Prostate gland (tissue), 2 donors: ENCODE measurements around the gene RXRB.

Experiments used
- POLR2AphosphoS5 ChIP-seq: sonication (generic); formaldehyde crosslinking; IDR thresholded peaks from one replicate; pipeline ENCODE4 v1.6.1; 2017; ENCODE audit warnings: antibody characterized with exemption
- TF ChIP-seq, protein P1 (sequence below), 4 experiments: fragments of 200-600 bp in 2 of 4; fragments of 450-650 bp in 2 of 4; sonication (generic) in 2 of 4; IDR thresholded peaks; 1 replicate in 3 of 4; 2 replicates in 1 of 4; pipeline ENCODE4 v1.5.1; 2016 to 2019; ENCODE audit warnings: antibody characterized with exemption in 4 of 4, mild to moderate bottlenecking in 2 of 4, moderate library complexity in 2 of 4

DNA sequence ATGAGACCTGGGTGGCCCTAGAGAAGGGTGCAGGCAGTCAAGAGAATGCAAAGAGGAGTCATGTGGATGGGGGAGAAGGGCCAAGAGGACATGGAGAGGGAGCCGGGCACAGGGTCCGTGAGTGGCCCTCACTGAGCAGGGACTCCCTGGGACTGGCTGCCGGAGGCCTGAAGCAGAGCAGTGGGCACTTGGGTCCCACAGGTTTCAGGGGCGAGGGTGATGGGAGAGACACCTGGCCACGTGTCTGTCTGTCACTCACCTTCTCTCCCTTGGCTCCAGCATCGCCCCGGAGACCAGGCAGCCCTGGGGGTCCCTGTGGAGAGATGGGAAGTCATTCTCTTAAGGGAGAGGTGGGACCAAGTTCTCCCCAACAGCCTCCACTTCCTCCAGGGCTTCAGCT, 33.7 kb downstream of the RXRB start:
- TF ChIP-seq POLR2AphosphoS5, result no peak
- TF ChIP-seq, protein P1, sequence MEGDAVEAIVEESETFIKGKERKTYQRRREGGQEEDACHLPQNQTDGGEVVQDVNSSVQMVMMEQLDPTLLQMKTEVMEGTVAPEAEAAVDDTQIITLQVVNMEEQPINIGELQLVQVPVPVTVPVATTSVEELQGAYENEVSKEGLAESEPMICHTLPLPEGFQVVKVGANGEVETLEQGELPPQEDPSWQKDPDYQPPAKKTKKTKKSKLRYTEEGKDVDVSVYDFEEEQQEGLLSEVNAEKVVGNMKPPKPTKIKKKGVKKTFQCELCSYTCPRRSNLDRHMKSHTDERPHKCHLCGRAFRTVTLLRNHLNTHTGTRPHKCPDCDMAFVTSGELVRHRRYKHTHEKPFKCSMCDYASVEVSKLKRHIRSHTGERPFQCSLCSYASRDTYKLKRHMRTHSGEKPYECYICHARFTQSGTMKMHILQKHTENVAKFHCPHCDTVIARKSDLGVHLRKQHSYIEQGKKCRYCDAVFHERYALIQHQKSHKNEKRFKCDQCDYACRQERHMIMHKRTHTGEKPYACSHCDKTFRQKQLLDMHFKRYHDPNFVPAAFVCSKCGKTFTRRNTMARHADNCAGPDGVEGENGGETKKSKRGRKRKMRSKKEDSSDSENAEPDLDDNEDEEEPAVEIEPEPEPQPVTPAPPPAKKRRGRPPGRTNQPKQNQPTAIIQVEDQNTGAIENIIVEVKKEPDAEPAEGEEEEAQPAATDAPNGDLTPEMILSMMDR (IDR thresholded peaks at IDR 0.05), result no peak
